ENCODE data around the gene ZNF575.
A peak's percentile ranks its signal among the peaks of the same experiment; 100 is the strongest.
"Not testable (repeated sequence)": the region's sequence is repeated elsewhere in the genome, so short reads cannot be mapped to it uniquely, and the experiment has no call there.

The ZNF575 gene

DNA sequence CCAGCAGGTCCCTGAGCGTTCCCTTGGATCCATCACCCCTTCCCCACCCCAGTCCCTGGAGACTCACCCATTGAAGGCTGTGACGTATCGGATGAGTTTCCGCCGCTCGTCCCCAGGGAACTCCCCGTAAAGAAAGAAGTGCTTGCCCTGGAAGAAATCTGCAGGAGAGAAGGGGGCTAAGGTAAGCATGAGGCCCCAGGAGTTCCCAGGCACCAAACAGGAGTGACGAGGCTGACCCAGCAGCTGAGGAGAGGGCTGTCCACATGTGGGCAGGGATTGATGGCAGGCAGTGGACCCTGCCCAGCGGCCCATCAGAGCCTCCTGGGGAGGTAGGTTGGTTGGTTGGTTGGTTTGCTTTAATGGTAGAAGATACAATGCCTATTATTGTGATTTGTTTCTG, 11.1 kb downstream of the ZNF575 start:
- DNase-seq (ENCODE audit: low spot score), result no peak

DNA sequence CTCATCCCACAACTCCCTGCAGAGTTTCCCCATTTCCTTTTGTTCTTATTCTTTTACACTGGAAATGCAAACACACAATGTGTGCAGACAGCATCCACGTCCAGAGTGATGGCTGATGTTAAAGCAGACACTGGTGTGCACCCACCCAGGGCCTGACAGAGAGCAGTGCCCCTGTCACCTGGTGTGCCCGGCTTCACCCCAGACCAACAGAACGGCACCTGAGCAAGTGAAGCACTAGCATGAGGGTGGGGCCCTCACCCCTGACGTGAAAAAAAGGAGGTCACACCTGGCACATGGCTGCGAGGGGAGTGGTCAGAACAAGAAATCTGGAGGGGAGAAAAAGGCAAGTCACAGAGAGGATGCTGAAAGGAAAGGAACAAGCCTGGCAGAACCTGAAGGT, 12.3 kb downstream of the ZNF575 start:
- DNase-seq (ENCODE audit: low spot score), result no peak

DNA sequence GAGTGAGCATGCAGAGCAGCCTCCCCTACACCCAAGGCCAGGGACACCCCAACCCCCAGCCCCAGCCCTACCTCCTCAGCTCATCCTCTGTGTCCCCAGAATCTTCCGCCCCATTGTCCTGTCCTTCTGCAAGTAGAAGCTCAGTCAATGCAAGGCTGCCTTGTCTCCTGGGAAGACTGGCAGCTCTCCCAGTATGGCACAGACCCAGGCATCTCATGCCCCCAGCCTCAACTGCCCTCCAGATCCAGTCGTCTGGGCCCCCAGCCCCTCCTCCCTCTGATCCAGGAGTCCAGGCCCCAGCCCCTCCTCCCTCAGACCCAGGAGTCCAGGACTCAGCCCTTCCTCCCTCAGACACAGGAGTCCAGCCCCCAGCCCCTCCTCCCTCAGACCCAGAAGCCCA, 13.0 kb downstream of the ZNF575 start:
- no peak for DNase-seq (ENCODE audit: low spot score)

DNA sequence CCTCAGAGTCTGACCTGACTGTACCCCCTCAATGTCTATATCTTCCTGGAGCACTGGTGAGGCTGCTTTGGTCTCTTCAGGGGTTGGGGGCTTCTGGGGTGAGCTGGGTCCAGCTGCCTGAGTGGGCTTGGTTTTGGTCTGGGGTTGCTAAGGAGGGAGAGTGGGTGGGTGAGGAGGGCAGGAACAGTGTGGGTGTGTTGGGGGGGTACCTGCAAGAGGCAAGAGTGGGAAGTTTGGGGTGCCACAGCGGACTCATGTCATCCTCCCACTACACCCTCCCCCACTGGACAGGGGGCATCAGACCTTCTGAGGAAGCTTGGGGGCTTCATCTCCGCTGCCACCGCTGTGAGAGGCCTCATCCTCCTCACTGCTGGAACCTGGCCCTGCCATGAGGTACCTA, 13.6 kb downstream of the ZNF575 start:
- DNase-seq (ENCODE audit: low spot score), result no peak

DNA sequence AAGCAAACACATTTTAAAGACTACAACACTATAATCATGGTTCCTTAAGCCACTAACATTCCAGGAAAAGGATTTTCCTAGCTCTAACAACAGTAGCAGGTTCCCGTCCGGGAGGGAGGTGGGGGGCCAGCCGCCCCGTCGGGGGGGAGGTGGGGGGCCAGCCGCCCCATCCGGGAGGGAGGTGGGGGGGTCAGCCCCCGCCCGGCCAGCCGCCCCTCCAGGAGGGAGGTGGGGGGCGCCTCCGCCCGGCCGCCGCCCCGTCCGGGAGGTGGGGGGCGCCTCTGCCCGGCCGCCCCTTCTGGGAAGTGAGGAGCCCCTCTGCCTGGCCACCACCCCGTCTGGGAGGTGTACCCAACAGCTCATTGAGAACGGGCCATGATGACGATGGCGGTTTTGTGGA, 14.9 kb downstream of the ZNF575 start:
- not testable (repeated sequence) for DNase-seq (ENCODE audit: low spot score)

DNA sequence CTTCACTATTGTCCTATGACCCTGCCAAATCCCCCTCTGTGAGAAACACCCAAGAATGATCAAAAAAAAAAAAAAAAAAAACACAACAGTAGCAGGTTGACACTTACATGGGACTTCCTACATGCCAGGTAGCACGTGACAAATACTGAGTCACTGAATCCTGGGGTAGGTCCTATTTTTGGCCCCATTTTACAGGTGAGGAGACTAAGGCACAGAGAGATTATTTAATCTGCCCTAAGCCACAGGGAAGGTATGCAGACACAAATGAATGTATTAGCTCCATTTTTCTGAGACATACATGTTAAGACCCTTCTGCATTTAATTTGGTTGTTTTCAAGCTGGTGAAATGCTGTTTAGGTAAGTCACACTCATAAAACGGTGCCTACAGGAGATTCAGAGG, 15.7 kb downstream of the ZNF575 start:
- DNase-seq (ENCODE audit: low spot score), result no peak

DNA sequence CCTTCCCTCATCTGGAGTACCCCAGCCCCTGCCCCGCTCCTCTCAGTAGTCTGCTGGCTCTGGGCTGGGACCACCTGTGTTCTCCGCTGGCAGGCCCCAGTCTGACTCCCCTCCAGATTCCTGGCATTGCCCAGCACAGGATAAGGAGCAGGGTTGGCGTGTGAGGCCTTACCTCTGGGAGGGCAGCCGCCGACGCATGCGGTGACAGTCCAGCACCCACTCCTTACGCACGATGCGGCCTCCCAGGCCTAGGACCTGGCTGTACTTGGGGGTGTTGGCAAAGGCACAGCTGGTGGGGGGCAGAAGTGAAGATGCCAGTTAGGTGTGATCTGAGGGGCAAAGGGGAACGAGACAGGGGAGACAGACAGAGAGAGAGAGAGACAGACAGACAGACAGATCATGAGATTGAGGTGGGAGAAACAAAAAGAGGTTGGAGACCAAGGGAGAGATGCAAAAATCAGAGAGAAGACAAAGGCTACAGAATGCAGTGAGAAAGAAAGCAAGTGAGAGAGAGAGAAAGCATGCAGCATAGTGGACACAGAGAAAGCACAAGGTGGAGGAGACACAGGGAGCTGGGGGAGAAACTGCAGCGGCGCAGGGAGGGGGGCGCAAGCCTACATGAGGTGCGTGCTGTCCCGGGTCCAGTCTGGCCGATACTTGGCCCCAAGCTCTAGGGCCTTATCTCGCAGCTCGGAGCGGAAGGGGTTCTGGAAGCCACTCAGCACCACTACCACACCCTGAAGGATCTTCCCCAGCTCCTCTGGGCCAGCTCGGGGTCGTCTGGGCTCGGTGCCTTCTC, 18.6 kb downstream of the ZNF575 start:
- no peak for DNase-seq (ENCODE audit: low spot score)

DNA sequence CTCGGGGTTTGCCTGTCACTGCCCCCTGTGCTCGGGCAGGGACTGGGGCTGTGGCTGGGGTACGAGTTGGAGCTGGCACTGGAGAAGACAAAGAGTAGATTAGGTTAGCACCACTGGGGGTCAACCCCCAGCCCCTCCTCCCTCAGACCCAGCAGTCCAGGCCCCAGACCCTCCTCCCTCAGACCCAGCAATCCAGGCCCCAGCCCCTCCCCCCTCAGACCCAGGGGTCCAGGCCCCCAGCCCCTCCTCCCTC, 19.1 kb downstream of the ZNF575 start:
- no peak for DNase-seq (ENCODE audit: low spot score)

DNA sequence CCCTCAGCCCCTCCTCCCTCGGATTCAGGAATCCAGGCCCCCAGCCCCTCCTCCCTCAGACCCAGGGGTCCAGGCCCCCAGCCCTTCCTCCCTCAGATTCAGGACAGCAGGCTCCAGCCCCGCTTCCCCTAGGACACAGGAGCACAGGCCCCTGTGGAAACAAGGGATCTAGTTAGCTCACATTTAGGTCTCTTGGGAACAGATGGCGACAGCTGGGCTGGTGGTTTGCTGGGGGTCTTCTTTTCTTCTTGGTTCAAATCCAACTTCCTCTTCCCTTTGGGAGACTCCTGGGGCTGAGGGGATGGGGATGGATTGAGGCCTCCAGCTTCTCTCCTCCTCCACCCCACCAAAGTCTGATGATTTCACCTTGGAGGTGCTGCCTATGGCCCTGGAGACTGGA, 19.6 kb downstream of the ZNF575 start:
- DNase-seq (ENCODE audit: low spot score), result no peak

DNA sequence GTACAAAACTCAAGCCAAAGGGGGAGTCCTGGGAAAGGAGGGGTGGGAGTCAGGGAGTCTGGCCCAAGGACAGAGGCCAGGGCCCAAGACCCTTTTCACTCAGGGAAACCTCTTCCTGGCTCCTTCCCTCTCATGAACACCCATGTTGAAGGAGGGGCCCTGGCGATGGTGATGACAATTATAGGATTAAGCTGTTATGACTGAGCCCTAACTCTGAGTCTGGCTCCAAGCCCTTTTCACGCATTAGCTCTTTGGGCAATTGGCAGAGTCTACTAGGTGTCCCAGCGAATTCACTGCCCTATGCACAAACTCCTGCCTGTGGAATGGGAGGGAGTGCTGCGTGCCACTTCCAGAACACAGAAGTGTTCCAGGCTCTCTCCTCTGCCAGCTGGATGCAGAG, 20.7 kb downstream of the ZNF575 start:
- no peak for DNase-seq (ENCODE audit: low spot score)

DNA sequence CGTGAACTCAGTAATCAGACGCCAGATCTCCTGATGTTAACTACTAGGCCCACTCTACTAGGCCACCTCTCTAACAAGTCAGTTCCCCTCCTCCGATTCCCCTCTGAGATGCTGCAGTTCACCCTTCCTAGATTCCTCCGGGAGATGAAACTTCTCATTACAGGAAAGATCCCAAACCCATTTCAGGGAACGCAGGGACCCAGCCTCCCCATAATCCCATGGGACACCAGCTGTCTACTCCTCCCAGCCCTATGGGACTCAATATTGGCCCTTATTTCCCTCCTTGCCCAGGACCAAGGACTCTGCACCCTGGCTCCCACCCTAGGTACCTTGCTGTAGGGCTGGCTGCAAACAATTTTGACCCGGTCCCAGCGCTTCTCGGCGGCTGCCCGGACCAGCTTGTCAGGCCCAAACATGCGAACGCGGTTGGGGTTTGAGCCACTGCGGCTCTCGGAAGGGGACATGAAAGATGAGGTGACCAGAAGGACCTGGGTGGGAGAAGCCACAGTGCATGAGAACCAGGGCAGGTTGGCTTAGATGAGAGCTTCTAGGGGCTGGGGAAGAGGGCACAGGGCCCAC, 21.4 kb downstream of the ZNF575 start:
- DNase-seq (ENCODE audit: low spot score), result no peak

DNA sequence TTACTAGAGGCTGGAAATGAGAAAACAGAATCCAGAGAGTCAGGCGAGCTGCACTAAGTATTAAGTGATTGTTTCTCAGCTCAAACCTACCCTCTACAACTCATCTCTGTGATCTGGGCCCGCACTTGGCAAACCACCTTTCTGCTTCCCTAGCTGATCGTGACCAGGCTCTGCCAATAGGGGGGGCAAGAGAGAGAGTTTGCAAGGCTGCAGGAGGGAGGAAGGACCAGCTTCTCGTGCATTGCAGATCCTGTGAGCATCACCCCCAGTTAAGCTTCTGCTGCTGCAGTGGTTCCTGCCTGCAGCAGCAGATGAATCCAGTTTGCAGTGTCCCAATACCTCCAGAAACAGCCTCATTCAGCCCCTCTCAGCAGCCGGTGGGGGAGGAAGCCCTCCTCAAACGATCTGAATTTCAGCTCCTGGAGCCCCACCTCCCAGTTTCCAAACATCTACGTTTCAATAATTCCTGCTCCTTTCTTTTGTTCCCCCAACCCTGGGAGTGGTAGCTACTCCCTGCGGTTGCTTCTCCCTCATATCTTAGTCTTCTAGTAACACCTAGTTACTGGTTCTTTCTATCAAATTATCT, 22.3 kb downstream of the ZNF575 start:
- DNase-seq (ENCODE audit: low spot score), result peak; percentile 86

DNA sequence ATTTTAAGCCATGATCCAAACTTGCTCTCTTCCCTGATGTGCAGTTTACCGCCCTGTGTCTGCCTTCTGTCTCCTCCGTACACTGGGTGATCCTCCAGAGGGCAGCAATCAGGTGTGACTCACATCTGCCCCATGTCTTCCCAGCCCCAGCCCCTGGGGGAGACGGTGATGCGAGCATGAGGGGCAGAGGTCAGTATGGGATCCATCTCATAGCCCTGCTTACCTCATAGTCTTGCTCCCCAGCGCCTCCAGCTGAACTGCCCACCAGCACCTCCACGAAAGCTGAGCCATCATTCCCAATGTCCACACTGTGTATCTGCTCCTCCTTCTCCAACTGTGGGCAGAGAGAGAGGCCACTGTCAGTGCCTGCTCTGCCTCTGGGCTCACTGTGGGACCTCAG, 27.7 kb downstream of the ZNF575 start:
- no peak for DNase-seq (ENCODE audit: low spot score)

DNA sequence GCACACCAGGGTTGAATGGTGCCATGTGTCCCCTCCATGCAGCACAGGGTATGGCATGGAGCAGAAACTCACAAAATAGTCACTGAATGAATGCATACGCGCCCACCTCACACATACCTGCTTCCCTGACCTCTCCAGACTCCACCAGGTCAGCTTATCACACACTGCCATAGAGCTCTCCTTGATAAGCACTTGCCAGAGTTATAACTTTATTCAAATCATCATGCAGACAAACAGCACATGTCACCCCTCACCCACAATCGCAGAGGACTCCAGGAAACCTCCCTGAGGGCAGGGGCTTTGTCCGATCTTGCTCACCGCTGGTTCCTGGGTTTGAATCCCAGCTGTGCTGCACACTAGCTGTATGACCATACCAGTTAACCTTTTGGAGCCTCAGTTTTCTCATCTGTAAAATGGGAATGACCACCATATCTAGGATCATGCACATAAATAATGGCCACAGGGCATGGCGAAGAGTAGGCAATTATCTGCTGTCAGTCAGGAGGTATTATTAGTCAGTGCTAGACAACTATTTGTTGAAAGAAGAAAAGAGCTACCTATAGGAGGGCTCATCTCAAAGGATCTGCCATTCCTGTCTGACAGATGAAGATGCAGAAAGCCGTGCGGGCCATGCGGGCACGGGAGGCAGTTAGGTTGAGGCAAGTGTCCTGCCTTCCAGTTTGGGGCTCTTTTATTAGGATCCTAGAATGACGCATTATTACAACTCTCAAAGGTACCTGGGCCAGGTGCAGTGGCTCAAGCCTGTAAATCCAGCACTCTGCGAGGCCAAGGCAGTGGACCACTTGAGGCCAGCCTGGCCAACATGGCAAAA, 28.4 kb downstream of the ZNF575 start:
- no peak for DNase-seq (ENCODE audit: low spot score)

DNA sequence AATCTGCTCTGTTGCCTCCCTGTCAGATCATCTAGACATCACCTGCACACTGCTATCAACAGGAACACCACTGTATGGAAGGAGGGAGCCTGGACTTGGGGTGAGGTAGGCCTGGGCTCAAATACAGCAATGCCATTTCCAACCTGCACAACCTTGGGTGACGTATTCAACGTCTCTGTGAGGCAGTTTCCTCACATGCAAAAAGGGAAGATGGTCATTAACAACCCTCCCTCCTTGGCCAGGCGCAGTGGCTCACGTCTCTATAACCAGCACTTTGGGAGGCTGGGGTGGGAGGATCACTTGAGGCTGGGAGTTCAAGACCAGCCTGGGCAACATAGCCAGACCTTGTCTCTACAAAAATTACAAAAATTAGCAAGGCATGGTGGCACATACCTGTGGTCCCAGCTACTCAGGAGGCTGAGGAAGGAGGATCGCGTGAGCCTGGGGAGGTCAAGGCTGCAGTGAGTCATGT, 29.3 kb downstream of the ZNF575 start:
- DNase-seq (ENCODE audit: low spot score), result no peak

DNA sequence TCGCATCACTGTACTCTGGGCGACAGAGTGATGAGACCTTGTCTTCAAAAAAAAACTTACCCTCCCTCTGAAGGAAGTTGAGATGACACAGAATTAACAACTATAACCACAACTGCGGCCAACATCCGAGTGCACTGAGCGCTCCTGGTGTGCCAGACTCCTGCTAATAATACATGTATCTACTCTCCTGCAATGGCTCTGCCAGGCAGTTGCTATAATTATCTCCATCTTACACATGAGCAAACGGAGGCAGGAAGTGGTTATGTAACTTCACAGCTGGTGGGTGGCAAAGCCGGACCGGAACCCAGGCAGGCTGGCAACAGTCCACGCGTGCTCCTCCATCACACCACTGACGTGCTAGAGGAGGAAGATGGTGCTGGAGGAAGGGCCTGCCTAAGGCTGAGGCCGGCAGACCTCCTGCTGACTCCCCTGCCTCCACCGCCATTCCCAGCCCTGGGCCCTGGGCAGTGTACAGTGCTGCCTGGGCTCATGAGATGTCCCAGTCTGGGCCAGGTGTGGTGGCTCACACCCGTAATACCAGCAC, 29.8 kb downstream of the ZNF575 start:
- peak; percentile 90 for DNase-seq (ENCODE audit: low spot score)

DNA sequence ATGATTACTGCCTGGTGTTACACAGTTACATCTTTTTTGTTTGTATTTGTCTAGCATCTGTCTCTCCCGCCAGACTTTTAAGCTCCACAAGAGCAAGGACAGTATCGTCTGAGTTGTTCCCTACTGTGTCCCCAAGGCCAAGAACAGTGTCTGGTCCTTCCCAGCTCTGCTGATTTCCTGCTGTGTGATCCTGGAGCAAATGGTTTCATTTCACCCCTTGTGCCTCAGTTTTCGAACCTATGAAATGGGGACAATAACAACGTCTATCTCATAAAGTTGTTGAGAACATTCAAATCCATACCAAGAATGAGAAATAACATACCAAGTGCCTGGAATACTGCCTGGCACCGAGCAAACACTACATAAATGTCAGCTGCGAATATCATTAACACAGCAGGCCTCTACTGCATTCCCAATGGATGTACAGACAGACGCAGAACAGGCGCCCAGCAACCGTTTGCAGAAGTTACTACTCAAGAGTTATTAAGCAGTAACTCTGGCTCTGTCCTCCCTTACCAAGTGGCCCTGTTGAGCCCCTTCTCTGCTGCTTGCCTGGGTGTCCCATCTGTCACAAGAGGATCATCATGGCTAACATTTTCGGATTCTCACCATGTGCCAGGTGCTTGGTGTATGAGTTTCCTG, 30.9 kb downstream of the ZNF575 start:
- no peak for DNase-seq (ENCODE audit: low spot score)

DNA sequence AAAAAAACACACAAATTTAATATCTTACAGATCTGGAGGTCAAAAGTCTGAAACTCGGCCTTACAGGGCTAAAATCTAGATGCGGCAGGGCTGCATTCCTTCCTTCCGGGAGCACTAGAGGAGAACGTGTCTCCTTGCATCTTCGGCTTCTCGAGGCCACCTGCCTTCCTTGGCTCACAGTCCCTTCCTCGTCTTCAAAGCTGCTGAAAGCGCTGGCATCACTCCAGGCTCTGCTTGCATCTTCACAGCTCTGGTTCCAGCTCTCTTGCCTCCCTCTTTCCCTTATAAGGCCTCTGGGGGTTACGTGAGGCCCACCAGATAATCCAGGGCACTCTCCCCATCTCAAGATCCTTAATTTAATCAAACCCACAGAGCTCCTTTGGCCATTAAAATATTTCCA, 31.8 kb downstream of the ZNF575 start:
- DNase-seq (ENCODE audit: low spot score), result no peak

DNA sequence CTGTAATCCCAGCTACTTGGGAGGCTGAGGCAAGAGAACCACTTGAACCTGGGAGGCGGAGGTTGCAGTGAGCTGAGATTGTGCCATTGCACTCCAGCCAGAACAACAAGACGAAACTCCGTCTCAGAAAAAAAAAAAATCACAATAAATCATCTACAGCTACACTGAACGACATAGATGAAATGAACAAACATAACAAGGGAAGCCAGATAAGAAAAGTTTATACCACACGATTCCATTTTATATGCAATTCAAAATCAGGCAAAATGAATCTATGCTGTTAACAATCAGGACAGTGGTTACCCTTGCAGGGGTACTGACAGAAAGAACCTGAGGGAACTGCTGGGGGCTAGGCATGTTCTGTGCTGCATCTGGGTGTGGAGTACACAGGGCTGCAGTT, 36.7 kb downstream of the ZNF575 start:
- no peak for DNase-seq (ENCODE audit: low spot score)

DNA sequence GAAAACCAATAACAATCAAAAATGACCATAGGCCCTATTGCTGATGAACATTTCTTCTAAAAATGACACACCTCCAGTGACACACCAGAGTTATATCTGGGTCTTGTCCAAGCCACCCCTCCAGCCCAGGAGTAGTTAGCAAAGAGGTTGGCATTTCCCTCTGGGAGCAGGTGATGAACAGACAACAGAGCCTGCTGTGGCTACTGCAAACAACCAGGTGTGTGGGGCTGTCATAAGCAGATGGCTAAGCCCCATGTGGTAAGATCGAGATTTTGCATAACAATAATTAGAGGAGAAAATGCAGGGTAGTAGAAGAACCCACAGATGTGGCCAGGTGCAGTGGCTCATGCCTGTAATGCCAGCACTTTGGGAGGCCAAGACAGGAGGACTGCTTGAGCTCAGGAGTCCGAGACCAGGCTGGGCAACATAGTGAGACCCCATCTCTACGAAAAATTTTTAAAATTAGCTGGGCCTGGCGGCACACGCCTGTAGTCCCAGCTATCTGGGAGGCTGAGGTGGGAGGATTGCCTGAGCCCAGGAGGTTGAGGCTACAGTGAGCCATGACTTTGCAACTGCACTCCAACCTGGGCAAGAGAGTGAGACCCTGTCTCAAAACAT, 37.3 kb downstream of the ZNF575 start:
- no peak for DNase-seq (ENCODE audit: low spot score)

DNA sequence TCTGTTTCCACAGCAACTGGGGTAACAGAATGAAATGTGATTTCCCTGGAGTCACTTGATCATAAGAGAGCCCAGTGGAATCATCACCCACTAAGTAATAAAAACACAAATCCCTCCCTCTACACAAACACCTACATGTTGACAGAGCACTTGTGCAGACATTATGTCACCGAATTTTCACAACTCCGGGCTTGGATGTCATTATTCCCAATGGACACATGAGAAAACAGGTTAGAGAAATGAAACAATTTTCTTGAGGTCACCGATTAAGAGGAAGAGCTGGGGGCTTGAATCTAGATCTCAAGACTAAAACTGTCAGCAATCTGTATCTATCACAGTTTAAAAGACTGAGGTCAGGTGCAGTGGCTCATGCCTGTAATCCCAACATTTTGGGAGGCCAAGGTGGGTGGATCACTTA, 39.2 kb downstream of the ZNF575 start:
- no peak for DNase-seq (ENCODE audit: low spot score)

All from CD4-positive, alpha-beta T cell treated with Interleukin-6 at 100 ng/mL for 8 hours (primary cell).